Ovary (tissue), 3 donors: ENCODE measurements around the gene RAB27A.

ENCODE experiments used
- EP300 ChIP-seq: sonication (generic); formaldehyde crosslinking; IDR thresholded peaks from one replicate; pipeline ENCODE4 v1.6.1; 2017; ENCODE audit warnings: antibody characterized with exemption
- POLR2A ChIP-seq: fragments of 450-650 bp; IDR thresholded peaks from one replicate; pipeline ENCODE4 v1.6.1; 2017; ENCODE audit warnings: antibody characterized with exemption, mild to moderate bottlenecking, moderate library complexity
- TF ChIP-seq, protein P1 (sequence below), 3 donors: fragments of 450-650 bp in 2 of 3; fragments of 200-600 bp in 1 of 3; IDR thresholded peaks; one replicate each; pipeline versions ENCODE4 v1.5.1 to v1.8.0; 2016 to 2022; ENCODE audit warnings: antibody characterized with exemption in 3 of 3, mild to moderate bottlenecking in 1 of 3
- donor health status: DM: no; HTN: no; CAD: no.

DNA sequence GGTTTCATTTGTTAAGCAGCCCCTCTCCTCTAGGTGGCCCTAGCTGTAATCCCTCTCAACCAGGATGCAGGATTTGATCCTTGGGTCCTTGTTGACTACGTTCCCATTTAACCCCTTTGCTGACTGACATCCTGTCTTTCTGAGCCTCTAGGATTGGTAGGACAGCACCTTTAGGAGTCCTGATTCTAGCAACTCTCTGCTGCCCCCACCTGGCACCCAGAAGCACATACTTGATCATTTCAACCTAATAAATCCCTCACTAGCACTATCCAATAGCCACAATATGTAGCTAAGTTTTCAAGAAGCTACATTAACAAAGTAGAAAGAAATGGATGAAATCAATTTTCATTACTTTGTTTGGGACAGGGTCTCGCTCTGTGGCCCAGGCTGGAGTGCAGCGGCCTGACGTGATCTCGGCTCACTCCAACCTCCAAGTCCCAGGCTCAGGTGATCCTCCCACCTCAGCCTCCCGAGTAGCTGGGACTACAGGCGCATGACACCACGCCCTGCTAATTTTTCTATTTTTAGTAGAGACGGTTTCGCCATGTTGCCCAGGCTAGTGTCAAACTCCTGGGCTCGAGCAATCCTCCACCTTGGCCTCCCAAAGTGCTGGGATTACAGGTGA is 121.2 kb downstream of the RAB27A start:
- TF ChIP-seq, protein P1, sequence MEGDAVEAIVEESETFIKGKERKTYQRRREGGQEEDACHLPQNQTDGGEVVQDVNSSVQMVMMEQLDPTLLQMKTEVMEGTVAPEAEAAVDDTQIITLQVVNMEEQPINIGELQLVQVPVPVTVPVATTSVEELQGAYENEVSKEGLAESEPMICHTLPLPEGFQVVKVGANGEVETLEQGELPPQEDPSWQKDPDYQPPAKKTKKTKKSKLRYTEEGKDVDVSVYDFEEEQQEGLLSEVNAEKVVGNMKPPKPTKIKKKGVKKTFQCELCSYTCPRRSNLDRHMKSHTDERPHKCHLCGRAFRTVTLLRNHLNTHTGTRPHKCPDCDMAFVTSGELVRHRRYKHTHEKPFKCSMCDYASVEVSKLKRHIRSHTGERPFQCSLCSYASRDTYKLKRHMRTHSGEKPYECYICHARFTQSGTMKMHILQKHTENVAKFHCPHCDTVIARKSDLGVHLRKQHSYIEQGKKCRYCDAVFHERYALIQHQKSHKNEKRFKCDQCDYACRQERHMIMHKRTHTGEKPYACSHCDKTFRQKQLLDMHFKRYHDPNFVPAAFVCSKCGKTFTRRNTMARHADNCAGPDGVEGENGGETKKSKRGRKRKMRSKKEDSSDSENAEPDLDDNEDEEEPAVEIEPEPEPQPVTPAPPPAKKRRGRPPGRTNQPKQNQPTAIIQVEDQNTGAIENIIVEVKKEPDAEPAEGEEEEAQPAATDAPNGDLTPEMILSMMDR (IDR thresholded peaks at IDR 0.05): no peak
- TF ChIP-seq EP300: no peak
- TF ChIP-seq POLR2A: no peak
